Thyroid gland (tissue), 4 donors: ENCODE data around the gene XPNPEP2. TPM values are rescaled to one million over a fixed set of nuclear protein-coding genes. Genes with fewer than 3 reads are reported as not detected.

Source experiments
- DNase-seq, 2 donors: peaks; one replicate each; pipeline ENCODE4 v3.0.0-alpha.2; 2019
- H3K27ac ChIP-seq, 3 donors: fragments of 200-600 bp; sonication (generic); 1 replicate in 2 of 3; 2 replicates in 1 of 3; pipeline ENCODE4 v1.5.1; 2016 to 2019; ENCODE audit warnings: mild to moderate bottlenecking in 1 of 3, moderate library complexity in 1 of 3
- H3K27me3 ChIP-seq: fragments of 200-600 bp; sonication (generic); one replicate; pipeline ENCODE4 v1.5.1; 2019
- H3K36me3 ChIP-seq, 2 donors: fragments of 200-600 bp; sonication (generic); one replicate each; pipeline ENCODE4 v1.5.1; 2016 to 2019
- H3K4me1 ChIP-seq, 2 donors: fragments of 200-600 bp; sonication (generic); one replicate each; pipeline ENCODE4 v1.5.1; 2017 to 2019
- H3K4me3 ChIP-seq, 3 donors: fragments of 200-600 bp; sonication (generic); replicated peaks in 1 of 3; 1 replicate in 2 of 3; 2 replicates in 1 of 3; pipeline ENCODE4 v1.5.1; 2016; ENCODE audit warnings: mild to moderate bottlenecking in 1 of 3
- H3K9me3 ChIP-seq: fragments of 200-600 bp; sonication (generic); one replicate; pipeline ENCODE4 v1.5.1; 2017
- CTCF ChIP-seq, 6 experiments: fragments of 200-600 bp in 3 of 6; fragments of 450-650 bp in 3 of 6; sonication (generic) in 3 of 6; IDR thresholded peaks; one replicate each; pipeline ENCODE4 v1.5.1; 2016 to 2019; ENCODE audit warnings: antibody characterized with exemption in 6 of 6, mild to moderate bottlenecking in 2 of 6, inconsistent platforms in 1 of 6, moderate library complexity in 1 of 6
- POLR2A ChIP-seq, 2 donors: fragments of 450-650 bp; IDR thresholded peaks; one replicate each; pipeline ENCODE4 v1.6.1; 2017; ENCODE audit warnings: antibody characterized with exemption in 2 of 2, mild to moderate bottlenecking in 2 of 2, moderate library complexity in 1 of 2
- WGBS, 2 donors: methylation state at CpG; one replicate each; pipeline ENCODE4 v1.1.5; 2017; 5-methylcytosine and 5-hydroxymethylcytosine counted together
- intact Hi-C: fragments of 100-400 bp; cut with DNase I; formaldehyde crosslinking; loops from one replicate; pipeline ENCODE4 v1.15.1; 2023
- total RNA-seq, 4 donors: library from RNA; depleted of rRNA; stranded (reverse); fragments of >200 nt; gene quantifications; one replicate each; pipeline ENCODE4 v1.2.3, GENCODE V29; 2016

XPNPEP2 gene
- total RNA-seq, 4 donors from 2014 or later, result 0.88 to 2.5 (median 1.8) TPM

GRCh38 chrX:129694805-129695204 lies 44.0 kb upstream of the XPNPEP2 start:
- Histone ChIP-seq H3K4me3 (no peak overlapping the region), H3K27ac (no peak overlapping the region), H3K27me3 (no peaks in the 10 kb centered on the region), H3K4me1 (no peaks in the 10 kb centered on the region), H3K36me3 (no peaks in the 10 kb centered on the region), H3K9me3 (no peaks in the 10 kb centered on the region)
- no peak for DNase-seq
- intact Hi-C loops, result no loop called here
- TF ChIP-seq CTCF (IDR thresholded peaks at IDR 0.05), result no peak
- no peak for TF ChIP-seq POLR2A (IDR thresholded peaks at IDR 0.05)
- 96 to 98% methylated on average over 5 of the region's 5 CpGs for WGBS, 2 donors

DNA sequence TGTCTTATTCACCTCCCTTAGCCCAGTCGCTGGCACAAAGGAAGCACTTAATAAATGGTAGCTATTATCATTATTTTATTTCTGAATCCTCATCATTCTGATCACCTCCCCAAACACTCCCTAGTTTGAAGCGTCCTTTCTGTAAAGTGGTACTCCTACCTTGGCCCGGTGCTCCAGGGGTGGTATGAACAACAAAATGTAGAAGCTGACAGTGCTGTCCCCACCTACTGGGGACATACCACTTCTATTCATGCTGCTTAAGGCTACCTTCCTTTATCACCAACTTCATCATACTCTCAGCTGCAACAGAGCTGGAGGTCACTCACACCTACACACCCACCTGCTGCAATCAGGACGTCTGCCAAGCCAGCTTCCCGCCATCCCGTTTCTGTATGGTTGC lies 43.2 kb upstream of the XPNPEP2 start:
- DNase-seq, result no peak
- H3K4me1 ChIP-seq, result no peaks in the 10 kb centered on the region

DNA sequence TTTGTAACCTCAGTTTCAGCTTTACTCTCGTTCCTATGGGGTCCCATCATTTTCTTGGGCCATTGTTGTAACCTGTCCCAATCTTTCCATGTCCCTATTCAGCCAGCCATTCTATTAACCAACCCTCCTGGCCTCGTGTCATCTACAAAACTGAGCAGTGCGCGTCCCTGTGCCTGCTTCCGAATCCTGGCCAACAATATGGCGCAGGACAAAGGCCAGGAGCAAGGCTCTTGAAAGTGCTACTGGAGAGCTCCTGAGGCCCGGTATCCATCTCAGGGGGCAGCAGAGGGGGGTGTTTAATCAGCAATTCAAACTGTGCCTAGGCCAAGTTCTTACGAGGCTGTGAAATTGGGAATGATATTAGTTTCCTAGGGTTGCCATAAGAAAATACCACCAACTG lies 42.8 kb upstream of the XPNPEP2 start:
- Histone ChIP-seq H3K4me1 (no peaks in the 10 kb centered on the region), H3K27ac (no peak overlapping the region), H3K9me3 (no peaks in the 10 kb centered on the region), H3K4me3 (no peak overlapping the region), H3K27me3 (no peaks in the 10 kb centered on the region), H3K36me3 (no peaks in the 10 kb centered on the region)
- TF ChIP-seq POLR2A (IDR thresholded peaks at IDR 0.05), result no peak
- TF ChIP-seq CTCF (IDR thresholded peaks at IDR 0.05), result no peak
- intact Hi-C loops, result no loop called here
- DNase-seq, result no peak
- 90 to 91% methylated on average over 8 of the region's 8 CpGs for WGBS, 2 donors

More for the DNA sequence above, 43.2 kb upstream of the XPNPEP2 start:
- H3K9me3 ChIP-seq, result no peaks in the 10 kb centered on the region
- intact Hi-C loops, result no loop called here
- H3K27me3 ChIP-seq, result no peaks in the 10 kb centered on the region
- no peak overlapping the region for H3K4me3 ChIP-seq
- no peak overlapping the region for H3K27ac ChIP-seq
- TF ChIP-seq POLR2A (IDR thresholded peaks at IDR 0.05) (no peak), CTCF (IDR thresholded peaks at IDR 0.05) (no peak)
- no peaks in the 10 kb centered on the region for H3K36me3 ChIP-seq
- whole genome bisulfite sequencing, 2 donors, result 89 to 93% methylated on average over 6 of the region's 6 CpGs

DNA sequence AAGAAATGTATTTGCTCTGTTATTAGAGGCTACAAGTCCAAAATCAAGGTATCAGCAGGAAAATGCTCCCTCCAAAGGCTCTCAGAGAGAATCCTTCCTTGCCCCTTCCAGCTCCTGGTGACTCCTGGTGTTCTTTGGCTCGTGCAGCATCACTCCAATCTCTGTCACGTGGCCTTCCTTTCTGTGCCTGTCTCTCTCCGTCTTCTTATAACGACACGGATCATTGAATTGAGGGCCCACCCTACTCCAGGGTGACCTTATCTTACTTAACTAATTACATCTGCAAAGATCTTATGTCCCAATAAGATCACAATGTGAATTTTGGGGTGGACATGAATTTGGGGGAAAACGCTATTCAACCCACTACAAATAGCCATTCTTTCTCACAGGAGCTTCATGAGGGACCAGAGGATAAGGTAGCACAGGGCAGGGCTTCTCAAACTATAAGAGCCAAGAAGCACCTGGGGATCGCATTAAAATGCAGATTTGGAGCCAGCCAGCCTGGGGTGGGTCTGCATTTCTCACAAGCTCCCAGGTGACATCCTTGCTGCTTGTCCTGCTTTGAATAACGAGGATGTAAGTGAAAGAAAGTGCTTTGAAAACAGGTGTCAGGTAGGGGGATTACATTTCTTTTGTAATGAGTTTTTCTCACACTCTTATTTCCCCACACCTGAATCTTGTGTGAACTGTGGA lies 42.2 kb upstream of the XPNPEP2 start:
- no peak for DNase-seq
- Histone ChIP-seq H3K27ac (no peak overlapping the region), H3K9me3 (no peaks in the 10 kb centered on the region), H3K4me1 (peaks cover 0 to 3% of the 10 kb centered on the region in 2 donors), H3K27me3 (no peaks in the 10 kb centered on the region), H3K4me3 (no peak overlapping the region), H3K36me3 (no peaks in the 10 kb centered on the region)
- no peak for TF ChIP-seq POLR2A (IDR thresholded peaks at IDR 0.05)
- 78 to 79% methylated on average over 8 of the region's 8 CpGs for WGBS, 2 donors
- intact Hi-C loops, result no loop called here

DNA sequence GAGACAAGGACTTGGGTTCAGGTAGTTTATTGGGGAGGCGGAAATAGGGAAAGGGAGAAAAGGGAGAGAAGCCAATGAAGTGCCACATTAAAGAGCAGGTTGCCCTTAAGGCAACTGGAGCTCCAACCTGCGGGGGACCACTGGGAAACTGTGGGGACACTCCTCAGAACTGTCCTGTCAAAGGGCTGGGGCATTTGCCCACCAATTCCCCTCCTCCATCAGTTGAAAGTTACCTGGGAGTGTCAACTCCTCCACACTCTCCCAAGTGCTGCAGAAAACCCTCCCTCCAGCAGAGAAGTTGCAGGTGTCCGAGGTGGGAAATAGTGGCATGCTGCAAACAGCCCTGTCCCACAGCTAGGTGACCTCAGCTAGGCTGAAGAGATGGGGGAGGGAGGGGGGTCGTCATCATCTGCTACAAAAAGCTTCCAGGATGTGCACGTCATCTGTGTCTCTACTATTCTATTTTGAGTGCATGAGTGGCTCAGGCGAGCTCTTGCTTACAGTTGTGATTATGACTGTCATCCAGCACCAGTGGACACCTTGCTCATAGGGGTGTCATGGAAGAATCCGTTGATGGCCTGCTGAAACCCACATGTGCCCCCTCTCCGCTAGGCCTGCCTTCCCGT lies 41.5 kb upstream of the XPNPEP2 start:
- H3K27ac ChIP-seq, result no peak overlapping the region
- intact Hi-C loops, result no loop called here
- H3K4me3 ChIP-seq, result no peak overlapping the region
- WGBS, 2 donors, result 88 to 90% methylated on average over 7 of the region's 9 CpGs
- H3K36me3 ChIP-seq, result no peaks in the 10 kb centered on the region
- peaks cover 0 to 3% of the 10 kb centered on the region in 2 donors for H3K4me1 ChIP-seq
- no peaks in the 10 kb centered on the region for H3K9me3 ChIP-seq
- DNase-seq, result no peak
- no peaks in the 10 kb centered on the region for H3K27me3 ChIP-seq
- TF ChIP-seq POLR2A (IDR thresholded peaks at IDR 0.05) (no peak), CTCF (IDR thresholded peaks at IDR 0.05) (no peak)
